ENCODE results near the gene IL23R. TPM values are rescaled to one million over a fixed set of nuclear protein-coding genes. Genes with fewer than 3 reads are reported as not detected.

IL23R gene
- total and polyA plus RNA-seq, 2 of the 8 experiments (the other 6 are each of a cell fraction or from before 2014, with no cell fraction given) = not detected

DNA sequence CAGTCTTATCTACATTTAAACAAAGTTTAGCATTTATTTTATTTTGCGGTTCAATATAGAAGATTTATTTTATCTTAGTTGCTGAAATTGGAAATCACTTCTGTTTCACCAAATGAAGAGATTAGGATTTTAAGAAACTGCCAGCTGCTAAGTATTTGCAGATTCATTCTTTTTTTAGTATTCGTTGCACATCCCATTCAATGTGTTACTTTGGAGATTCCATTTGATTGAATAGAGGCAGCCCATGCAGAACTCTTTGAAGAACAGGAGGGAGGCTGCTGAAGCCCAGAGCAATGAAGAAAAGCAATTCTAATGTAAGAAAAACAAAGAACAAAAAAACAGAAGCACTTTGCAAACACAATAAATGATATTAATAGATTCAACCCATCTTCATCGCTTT is 102.8 kb downstream of the IL23R start:
- no peak for FAIRE-seq
- no peak overlapping the region for H3K27ac ChIP-seq (ENCODE audit: low read depth, low read length)

More for the DNA sequence above, 102.8 kb downstream of the IL23R start:
- Histone ChIP-seq H2AFZ (ENCODE audit: low read length) (no peak overlapping the region), H2BK12ac (ENCODE audit: low read depth, low read length) (no peak overlapping the region), H3K4me3 (ENCODE audit: extremely low read depth in 1 of 4, insufficient read depth in 2 of 4, low read depth in 3 of 4, low read length in 4 of 4) (no peak overlapping the region), H2BK15ac (ENCODE audit: low read length) (no peak overlapping the region), H3K9me3 (ENCODE audit: insufficient read depth in 2 of 2, low read depth in 1 of 2, low read length in 1 of 2) (peaks cover 0 to 5% of the 10 kb centered on the region in 2 experiments; a peak in 2 of 4 replicates), H3K23me2 (ENCODE audit: low read depth, low read length) (peaks cover 2% of the 10 kb centered on the region; the same call in 1 of the 2 replicates), H2BK5ac (ENCODE audit: low read depth, low read length) (no peak overlapping the region), H3K14ac (ENCODE audit: insufficient read length) (no peak overlapping the region), H3K4me1 (replicated peaks in 1 of 4; ENCODE audit: control insufficient read depth in 3 of 4, insufficient read depth in 4 of 4, low read length in 3 of 4) (no peaks in the 10 kb centered on the region), H3K4ac (replicated peaks; ENCODE audit: insufficient read length, low read depth, low read length) (no peak overlapping the region), H3K79me1 (ENCODE audit: low read depth, low read length) (no peaks in the 10 kb centered on the region), H4K5ac (ENCODE audit: insufficient read length, low read depth, low read length) (no peak overlapping the region), H3K23ac (ENCODE audit: insufficient read length) (no peak overlapping the region), H3K56ac (replicated peaks; ENCODE audit: insufficient read length, low read depth, low read length) (no peak overlapping the region), H4K8ac (ENCODE audit: extremely low read depth, insufficient read depth, low read length) (no peak overlapping the region), H4K20me1 (replicated peaks in 1 of 2; ENCODE audit: control insufficient read depth in 1 of 2, insufficient read depth in 2 of 2, low read length in 2 of 2) (no peaks in the 10 kb centered on the region), H3K27me3 (replicated peaks in 1 of 4; ENCODE audit: control insufficient read depth in 3 of 4, extremely low read depth in 1 of 4, insufficient read depth in 3 of 4, low read length in 3 of 4) (no peaks in the 10 kb centered on the region), H2BK20ac (ENCODE audit: low read length) (no peak overlapping the region), H2AK5ac (ENCODE audit: low read depth, low read length) (no peak overlapping the region), H3K18ac (ENCODE audit: extremely low read depth, low read length) (no peak overlapping the region), H4K91ac (replicated peaks; ENCODE audit: insufficient read length, low read length) (no peak overlapping the region), H3K9ac (replicated peaks in 1 of 4; ENCODE audit: extremely low read depth in 1 of 4, low read depth in 3 of 4, low read length in 3 of 4) (no peak overlapping the region), H3K4me2 (ENCODE audit: insufficient read depth in 1 of 2, low read depth in 2 of 2, low read length in 2 of 2) (no peak overlapping the region), H3K79me2 (ENCODE audit: control insufficient read depth in 1 of 2, insufficient read depth in 2 of 2, low read length in 2 of 2) (no peaks in the 10 kb centered on the region), H3K36me3 (ENCODE audit: control insufficient read depth in 2 of 4, insufficient read depth in 4 of 4, low read length in 3 of 4) (no peaks in the 10 kb centered on the region), H2BK120ac (replicated peaks; ENCODE audit: low read depth, low read length) (no peak overlapping the region)
- 85% methylated on average over 3 of the region's 3 CpGs; no CpG with 5 or more reads in 1 of the 2 experiments for WGBS, 2 experiments (ENCODE audit: extremely low coverage in 1 of 2, insufficient coverage in 1 of 2, insufficient read length in 1 of 2, insufficient replicate concordance in 2 of 2, low coverage in 1 of 2, low lambda C conversion rate in 2 of 2, missing lambda C conversion rate in 1 of 2)
- ChIA-PET CTCF (ENCODE audit: partially characterized antibody) (interaction anchor here (0.6 to 3.2 kb wide), 2 partner anchors 55 to 325 kb away, joined by 3 to 11 read pairs; no protein-coding TSS in a partner anchor), POLR2A (ENCODE audit: partially characterized antibody) (no interaction called here)
- no peak for DNase-seq (ENCODE audit: low read depth in 1 of 2, low spot score in 2 of 2)

Data from H1 (cell line).